GM23338 (cell line): ENCODE results near the gene HSPBP1. TPM values are rescaled to one million over a fixed set of nuclear protein-coding genes. Genes with fewer than 3 reads are reported as not detected.

Source experiments
- EZH2 ChIP-seq: fragments of 200-600 bp; sonication (generic); IDR thresholded peaks from one replicate; pipeline ENCODE4 v1.8.0; 2017; ENCODE audit warnings: antibody characterized with exemption, mild to moderate bottlenecking, low read depth; ENCODE audit not compliant: unreplicated experiment
- EZH2phosphoT487 ChIP-seq: fragments of 200-600 bp; sonication (generic); IDR thresholded peaks from one replicate; pipeline ENCODE4 v1.8.1; 2018; ENCODE audit warnings: antibody characterized with exemption; ENCODE audit not compliant: unreplicated experiment
- STAT1 ChIP-seq: IDR thresholded peaks from one replicate; pipeline ENCODE4 v1.6.1; 2016; ENCODE audit warnings: antibody characterized with exemption; ENCODE audit not compliant: unreplicated experiment
- polyA plus RNA-seq: library from polyadenylated mRNA; unstranded; fragments of >200 nt; fragmentation: Nextera tagmentation; extraction: Ambion mirVana; gene quantifications from 2 replicates; pipeline ENCODE4 v1.2.1, GENCODE V29; 2016
- total RNA-seq: library from RNA; depleted of rRNA; stranded (reverse); fragments of >200 nt; shearing (Covaris generic); gene quantifications from 2 replicates; pipeline ENCODE4 v1.2.3, GENCODE V29; 2014
- TF ChIP-seq, protein P1 (sequence below): fragments of 250-450 bp; sonication (Bioruptor Pico); IDR thresholded peaks from 2 replicates; pipeline ENCODE4 v1.5.0; 2020; ENCODE audit warnings: mild to moderate bottlenecking, moderate library complexity
- TF ChIP-seq, protein P2 (sequence below): IDR thresholded peaks from one replicate; pipeline ENCODE4 v1.6.1; 2018; ENCODE audit warnings: antibody characterized with exemption; ENCODE audit not compliant: unreplicated experiment
- TF ChIP-seq, protein P3 (sequence below), 2 experiments: fragments of 200-600 bp in 1 of 2; sonication (generic) in 1 of 2; conservative IDR thresholded peaks; 2 replicates each; pipeline versions ENCODE4 v1.5.1 to v1.6.1; 2016 to 2017; ENCODE audit warnings: antibody characterized with exemption in 2 of 2, low read depth in 2 of 2, mild to moderate bottlenecking in 2 of 2, moderate library complexity in 1 of 2

HSPBP1 gene
- total and polyA plus RNA-seq, 2 experiments from 2014 or later: 83.6 to 91.1 TPM

DNA sequence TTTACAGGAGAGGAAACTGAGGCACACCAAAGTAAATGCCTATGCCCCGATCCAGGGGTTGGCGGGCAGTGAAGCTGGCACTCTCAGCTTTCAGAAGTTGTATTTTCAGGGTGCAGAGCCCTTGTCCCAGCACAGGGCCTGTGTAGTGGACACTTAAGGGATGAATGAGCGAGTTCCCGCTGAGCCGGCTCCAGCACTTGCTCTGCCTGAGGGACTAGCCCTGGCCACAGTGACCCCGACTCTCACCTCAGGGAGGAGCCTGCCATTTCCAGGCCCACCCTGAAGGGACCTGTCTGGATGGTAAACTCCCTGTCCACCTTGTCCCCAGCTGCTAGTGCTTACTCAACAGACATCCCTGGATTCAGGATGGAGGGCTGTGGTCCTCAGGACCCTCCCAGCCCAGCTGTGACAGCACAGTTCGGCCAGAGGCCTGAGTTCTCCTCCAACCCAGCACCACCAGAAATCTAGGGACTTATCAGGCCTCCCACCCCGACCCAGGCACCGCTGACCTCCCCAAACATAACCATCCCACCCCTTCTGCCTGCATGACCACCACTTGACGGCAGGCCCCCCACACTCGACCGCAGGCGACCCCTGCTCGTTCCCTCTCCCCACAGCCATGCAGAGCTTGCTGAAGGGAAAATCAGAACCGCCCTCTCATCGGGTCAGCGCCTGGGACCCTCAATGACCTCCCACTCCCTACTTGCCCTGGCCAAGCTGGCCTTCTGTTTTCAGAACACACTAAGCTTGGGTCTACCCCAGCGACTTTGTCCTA, 29.5 kb downstream of the HSPBP1 start (continued):
- TF ChIP-seq, protein P1, sequence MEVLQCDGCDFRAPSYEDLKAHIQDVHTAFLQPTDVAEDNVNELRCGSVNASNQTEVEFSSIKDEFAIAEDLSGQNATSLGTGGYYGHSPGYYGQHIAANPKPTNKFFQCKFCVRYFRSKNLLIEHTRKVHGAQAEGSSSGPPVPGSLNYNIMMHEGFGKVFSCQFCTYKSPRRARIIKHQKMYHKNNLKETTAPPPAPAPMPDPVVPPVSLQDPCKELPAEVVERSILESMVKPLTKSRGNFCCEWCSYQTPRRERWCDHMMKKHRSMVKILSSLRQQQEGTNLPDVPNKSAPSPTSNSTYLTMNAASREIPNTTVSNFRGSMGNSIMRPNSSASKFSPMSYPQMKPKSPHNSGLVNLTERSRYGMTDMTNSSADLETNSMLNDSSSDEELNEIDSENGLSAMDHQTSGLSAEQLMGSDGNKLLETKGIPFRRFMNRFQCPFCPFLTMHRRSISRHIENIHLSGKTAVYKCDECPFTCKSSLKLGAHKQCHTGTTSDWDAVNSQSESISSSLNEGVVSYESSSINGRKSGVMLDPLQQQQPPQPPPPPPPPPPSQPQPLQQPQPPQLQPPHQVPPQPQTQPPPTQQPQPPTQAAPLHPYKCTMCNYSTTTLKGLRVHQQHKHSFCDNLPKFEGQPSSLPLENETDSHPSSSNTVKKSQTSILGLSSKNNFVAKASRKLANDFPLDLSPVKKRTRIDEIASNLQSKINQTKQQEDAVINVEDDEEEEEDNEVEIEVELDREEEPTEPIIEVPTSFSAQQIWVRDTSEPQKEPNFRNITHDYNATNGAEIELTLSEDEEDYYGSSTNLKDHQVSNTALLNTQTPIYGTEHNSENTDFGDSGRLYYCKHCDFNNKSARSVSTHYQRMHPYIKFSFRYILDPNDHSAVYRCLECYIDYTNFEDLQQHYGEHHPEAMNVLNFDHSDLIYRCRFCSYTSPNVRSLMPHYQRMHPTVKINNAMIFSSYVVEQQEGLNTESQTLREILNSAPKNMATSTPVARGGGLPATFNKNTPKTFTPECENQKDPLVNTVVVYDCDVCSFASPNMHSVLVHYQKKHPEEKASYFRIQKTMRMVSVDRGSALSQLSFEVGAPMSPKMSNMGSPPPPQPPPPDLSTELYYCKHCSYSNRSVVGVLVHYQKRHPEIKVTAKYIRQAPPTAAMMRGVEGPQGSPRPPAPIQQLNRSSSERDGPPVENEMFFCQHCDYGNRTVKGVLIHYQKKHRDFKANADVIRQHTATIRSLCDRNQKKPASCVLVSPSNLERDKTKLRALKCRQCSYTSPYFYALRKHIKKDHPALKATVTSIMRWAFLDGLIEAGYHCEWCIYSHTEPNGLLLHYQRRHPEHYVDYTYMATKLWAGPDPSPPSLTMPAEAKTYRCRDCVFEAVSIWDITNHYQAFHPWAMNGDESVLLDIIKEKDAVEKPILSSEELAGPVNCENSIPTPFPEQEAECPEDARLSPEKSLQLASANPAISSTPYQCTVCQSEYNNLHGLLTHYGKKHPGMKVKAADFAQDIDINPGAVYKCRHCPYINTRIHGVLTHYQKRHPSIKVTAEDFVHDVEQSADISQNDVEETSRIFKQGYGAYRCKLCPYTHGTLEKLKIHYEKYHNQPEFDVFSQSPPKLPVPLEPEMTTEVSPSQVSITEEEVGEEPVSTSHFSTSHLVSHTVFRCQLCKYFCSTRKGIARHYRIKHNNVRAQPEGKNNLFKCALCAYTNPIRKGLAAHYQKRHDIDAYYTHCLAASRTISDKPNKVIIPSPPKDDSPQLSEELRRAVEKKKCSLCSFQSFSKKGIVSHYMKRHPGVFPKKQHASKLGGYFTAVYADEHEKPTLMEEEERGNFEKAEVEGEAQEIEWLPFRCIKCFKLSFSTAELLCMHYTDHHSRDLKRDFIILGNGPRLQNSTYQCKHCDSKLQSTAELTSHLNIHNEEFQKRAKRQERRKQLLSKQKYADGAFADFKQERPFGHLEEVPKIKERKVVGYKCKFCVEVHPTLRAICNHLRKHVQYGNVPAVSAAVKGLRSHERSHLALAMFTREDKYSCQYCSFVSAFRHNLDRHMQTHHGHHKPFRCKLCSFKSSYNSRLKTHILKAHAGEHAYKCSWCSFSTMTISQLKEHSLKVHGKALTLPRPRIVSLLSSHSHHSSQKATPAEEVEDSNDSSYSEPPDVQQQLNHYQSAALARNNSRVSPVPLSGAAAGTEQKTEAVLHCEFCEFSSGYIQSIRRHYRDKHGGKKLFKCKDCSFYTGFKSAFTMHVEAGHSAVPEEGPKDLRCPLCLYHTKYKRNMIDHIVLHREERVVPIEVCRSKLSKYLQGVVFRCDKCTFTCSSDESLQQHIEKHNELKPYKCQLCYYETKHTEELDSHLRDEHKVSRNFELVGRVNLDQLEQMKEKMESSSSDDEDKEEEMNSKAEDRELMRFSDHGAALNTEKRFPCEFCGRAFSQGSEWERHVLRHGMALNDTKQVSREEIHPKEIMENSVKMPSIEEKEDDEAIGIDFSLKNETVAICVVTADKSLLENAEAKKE (CRISPR knock-in tag): no peak
- TF ChIP-seq STAT1 (no peak), EZH2phosphoT487 (no peak), EZH2 (no peak)
- TF ChIP-seq, protein P2, sequence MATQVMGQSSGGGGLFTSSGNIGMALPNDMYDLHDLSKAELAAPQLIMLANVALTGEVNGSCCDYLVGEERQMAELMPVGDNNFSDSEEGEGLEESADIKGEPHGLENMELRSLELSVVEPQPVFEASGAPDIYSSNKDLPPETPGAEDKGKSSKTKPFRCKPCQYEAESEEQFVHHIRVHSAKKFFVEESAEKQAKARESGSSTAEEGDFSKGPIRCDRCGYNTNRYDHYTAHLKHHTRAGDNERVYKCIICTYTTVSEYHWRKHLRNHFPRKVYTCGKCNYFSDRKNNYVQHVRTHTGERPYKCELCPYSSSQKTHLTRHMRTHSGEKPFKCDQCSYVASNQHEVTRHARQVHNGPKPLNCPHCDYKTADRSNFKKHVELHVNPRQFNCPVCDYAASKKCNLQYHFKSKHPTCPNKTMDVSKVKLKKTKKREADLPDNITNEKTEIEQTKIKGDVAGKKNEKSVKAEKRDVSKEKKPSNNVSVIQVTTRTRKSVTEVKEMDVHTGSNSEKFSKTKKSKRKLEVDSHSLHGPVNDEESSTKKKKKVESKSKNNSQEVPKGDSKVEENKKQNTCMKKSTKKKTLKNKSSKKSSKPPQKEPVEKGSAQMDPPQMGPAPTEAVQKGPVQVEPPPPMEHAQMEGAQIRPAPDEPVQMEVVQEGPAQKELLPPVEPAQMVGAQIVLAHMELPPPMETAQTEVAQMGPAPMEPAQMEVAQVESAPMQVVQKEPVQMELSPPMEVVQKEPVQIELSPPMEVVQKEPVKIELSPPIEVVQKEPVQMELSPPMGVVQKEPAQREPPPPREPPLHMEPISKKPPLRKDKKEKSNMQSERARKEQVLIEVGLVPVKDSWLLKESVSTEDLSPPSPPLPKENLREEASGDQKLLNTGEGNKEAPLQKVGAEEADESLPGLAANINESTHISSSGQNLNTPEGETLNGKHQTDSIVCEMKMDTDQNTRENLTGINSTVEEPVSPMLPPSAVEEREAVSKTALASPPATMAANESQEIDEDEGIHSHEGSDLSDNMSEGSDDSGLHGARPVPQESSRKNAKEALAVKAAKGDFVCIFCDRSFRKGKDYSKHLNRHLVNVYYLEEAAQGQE: no peak
- TF ChIP-seq, protein P3, sequence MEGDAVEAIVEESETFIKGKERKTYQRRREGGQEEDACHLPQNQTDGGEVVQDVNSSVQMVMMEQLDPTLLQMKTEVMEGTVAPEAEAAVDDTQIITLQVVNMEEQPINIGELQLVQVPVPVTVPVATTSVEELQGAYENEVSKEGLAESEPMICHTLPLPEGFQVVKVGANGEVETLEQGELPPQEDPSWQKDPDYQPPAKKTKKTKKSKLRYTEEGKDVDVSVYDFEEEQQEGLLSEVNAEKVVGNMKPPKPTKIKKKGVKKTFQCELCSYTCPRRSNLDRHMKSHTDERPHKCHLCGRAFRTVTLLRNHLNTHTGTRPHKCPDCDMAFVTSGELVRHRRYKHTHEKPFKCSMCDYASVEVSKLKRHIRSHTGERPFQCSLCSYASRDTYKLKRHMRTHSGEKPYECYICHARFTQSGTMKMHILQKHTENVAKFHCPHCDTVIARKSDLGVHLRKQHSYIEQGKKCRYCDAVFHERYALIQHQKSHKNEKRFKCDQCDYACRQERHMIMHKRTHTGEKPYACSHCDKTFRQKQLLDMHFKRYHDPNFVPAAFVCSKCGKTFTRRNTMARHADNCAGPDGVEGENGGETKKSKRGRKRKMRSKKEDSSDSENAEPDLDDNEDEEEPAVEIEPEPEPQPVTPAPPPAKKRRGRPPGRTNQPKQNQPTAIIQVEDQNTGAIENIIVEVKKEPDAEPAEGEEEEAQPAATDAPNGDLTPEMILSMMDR (conservative IDR thresholded peaks at IDR 0.05; ENCODE audit: low read depth in 2 of 2): no peak
